ENCODE results near the gene S100A7A.
"Not testable (repeated sequence)": the region's sequence is repeated elsewhere in the genome, so short reads cannot be mapped to it uniquely, and the experiment has no call there.

S100A7A gene

GRCh38 chr1:153459655-153460054 is 43.3 kb downstream of the S100A7A start:
- no peak for DNase-seq (ENCODE audit: low read depth)

- no peak for DNase-seq (ENCODE audit: low read depth)
These were observed 44.2 kb downstream of the S100A7A start, which contains the start of gene S100A7 for GRCh38 chr1:153460551-153460950. Gene S100A7 (minus strand): TSS chr1:153460651. CDS start chr1:153459013, 1,638 bp downstream.

- DNase-seq (ENCODE audit: low read depth), result not testable (repeated sequence)
These were observed 46.4 kb downstream of the S100A7A start for GRCh38 chr1:153462741-153463140.

- no peak for DNase-seq (ENCODE audit: low read depth)
These were observed 49.7 kb downstream of the S100A7A start for GRCh38 chr1:153465811-153466636.

- no peak for DNase-seq (ENCODE audit: low read depth)
These were observed 50.6 kb downstream of the S100A7A start for GRCh38 chr1:153466908-153467307.

GRCh38 chr1:153470707-153471106 is 54.4 kb downstream of the S100A7A start:
- DNase-seq (ENCODE audit: low read depth), result no peak

Measured in GM04503 (cell line).